CD14-positive monocyte (primary cell): ENCODE data around the gene ZNF33A. TPM values are rescaled to one million over a fixed set of nuclear protein-coding genes. Genes with fewer than 3 reads are reported as not detected.
"Not testable (repeated sequence)": the region's sequence is repeated elsewhere in the genome, so short reads cannot be mapped to it uniquely, and the experiment has no call there.

ENCODE experiments used
- DNase-seq, 3 donors: peaks; one replicate each; pipeline ENCODE4 v3.0.0-alpha.2; 2011 to 2022
- H2AFZ ChIP-seq: 2 replicates; pipeline ENCODE4 v1.6.0; 2012; ENCODE audit warnings: mild to moderate bottlenecking, low read depth, low read length, inconsistent platforms; ENCODE audit not compliant: insufficient read depth, poor library complexity, severe bottlenecking
- H3K27ac ChIP-seq, 2 donors: 1 replicate in 1 of 2; 2 replicates in 1 of 2; pipeline ENCODE4 v1.5.1; 2012 to 2013; ENCODE audit warnings: low read length in 2 of 2, control low read depth in 1 of 2, inconsistent platforms in 1 of 2, low read depth in 1 of 2, mild to moderate bottlenecking in 1 of 2
- H3K27me3 ChIP-seq, 2 donors: one replicate each; pipeline versions ENCODE4 v1.6.0 to v1.6.1; 2011 to 2013; ENCODE audit warnings: low read length in 2 of 2; ENCODE audit not compliant: control insufficient read depth in 2 of 2, insufficient read depth in 2 of 2
- H3K36me3 ChIP-seq, 2 donors: replicated peaks in 1 of 2; 1 replicate in 1 of 2; 2 replicates in 1 of 2; pipeline versions ENCODE4 v1.5.1 to v1.6.1; 2012 to 2013; ENCODE audit warnings: low read length in 2 of 2, control low read depth in 1 of 2, inconsistent platforms in 1 of 2, mild to moderate bottlenecking in 1 of 2; ENCODE audit not compliant: insufficient read depth in 2 of 2, control insufficient read depth in 1 of 2
- H3K4me1 ChIP-seq, 2 donors: 1 replicate in 1 of 2; 2 replicates in 1 of 2; pipeline versions ENCODE4 v1.5.1 to v1.6.1; 2012 to 2013; ENCODE audit warnings: low read length in 2 of 2, control low read depth in 1 of 2, inconsistent platforms in 1 of 2, mild to moderate bottlenecking in 1 of 2, moderate library complexity in 1 of 2; ENCODE audit not compliant: insufficient read depth in 2 of 2, control insufficient read depth in 1 of 2
- H3K4me2 ChIP-seq: replicated peaks from 2 replicates; pipeline ENCODE3; 2012; ENCODE audit warnings: low read length, moderate library complexity, mild to moderate bottlenecking; ENCODE audit not compliant: poor library complexity, severe bottlenecking; ENCODE audit errors: extremely low read depth
- H3K4me3 ChIP-seq, 3 experiments: fragments of 200-600 bp in 1 of 3; sonication (generic) in 1 of 3; replicated peaks in 1 of 3; 1 replicate in 2 of 3; 2 replicates in 1 of 3; pipeline ENCODE4 v1.5.1; 2011 to 2013; ENCODE audit warnings: low read length in 3 of 3, mild to moderate bottlenecking in 3 of 3, control low read depth in 2 of 3, low read depth in 2 of 3, inconsistent platforms in 1 of 3, moderate library complexity in 1 of 3
- H3K79me2 ChIP-seq: 2 replicates; pipeline ENCODE4 v1.6.0; 2012; ENCODE audit warnings: mild to moderate bottlenecking, control low read depth, inconsistent platforms, low read length, moderate library complexity; ENCODE audit not compliant: insufficient read depth
- H3K9ac ChIP-seq: 2 replicates; pipeline ENCODE4 v1.6.0; 2017; ENCODE audit warnings: low read length, mild to moderate bottlenecking; ENCODE audit not compliant: insufficient read depth, poor library complexity, severe bottlenecking
- H3K9me3 ChIP-seq, 2 donors: replicated peaks in 1 of 2; 1 replicate in 1 of 2; 2 replicates in 1 of 2; pipeline versions ENCODE4 v1.5.1 to v1.6.1; 2012 to 2013; ENCODE audit warnings: low read length in 2 of 2, control low read depth in 1 of 2; ENCODE audit not compliant: control insufficient read depth in 1 of 2, insufficient read depth in 1 of 2
- H4K20me1 ChIP-seq: 2 replicates; pipeline ENCODE4 v1.6.0; 2012; ENCODE audit warnings: mild to moderate bottlenecking, low read length, control low read depth, moderate library complexity; ENCODE audit not compliant: insufficient read depth
- H3K27ac Mint-ChIP-seq, 7 donors: one replicate each; pipeline ENCODE4 v1.8.0; 2020; ENCODE audit warnings: mild to moderate bottlenecking in 7 of 7, mixed read lengths in 7 of 7, moderate library complexity in 6 of 7, inconsistent platforms in 2 of 7
- H3K27me3 Mint-ChIP-seq, 3 donors: one replicate each; pipeline ENCODE4 v1.8.0; 2021 to 2022; ENCODE audit warnings: low read depth in 3 of 3, mild to moderate bottlenecking in 3 of 3, mixed read lengths in 3 of 3, moderate library complexity in 3 of 3, inconsistent platforms in 1 of 3
- H3K36me3 Mint-ChIP-seq, 2 donors: one replicate each; pipeline ENCODE4 v1.8.0; 2020; ENCODE audit warnings: mixed read lengths in 2 of 2, inconsistent platforms in 1 of 2, mild to moderate bottlenecking in 1 of 2
- H3K4me1 Mint-ChIP-seq: one replicate; pipeline ENCODE4 v1.8.0; 2020; ENCODE audit warnings: mild to moderate bottlenecking, mixed read lengths
- H3K4me3 Mint-ChIP-seq, 2 donors: one replicate each; pipeline ENCODE4 v1.8.0; 2020; ENCODE audit warnings: mild to moderate bottlenecking in 2 of 2, mixed read lengths in 2 of 2, moderate library complexity in 1 of 2
- H3K9me3 Mint-ChIP-seq, 7 donors: one replicate each; pipeline ENCODE4 v1.8.0; 2020 to 2022; ENCODE audit warnings: mixed read lengths in 7 of 7, mild to moderate bottlenecking in 6 of 7, moderate library complexity in 6 of 7, inconsistent platforms in 2 of 7
- CTCF ChIP-seq: fragments of 200-600 bp; IDR thresholded peaks from one replicate; pipeline ENCODE4 v1.8.0; 2022; ENCODE audit warnings: antibody characterized with exemption, mild to moderate bottlenecking
- WGBS: methylation state at CpG from one replicate; pipeline ENCODE4 v1.1.5; 2013; ENCODE audit warnings: missing lambda C conversion rate; ENCODE audit not compliant: insufficient coverage; 5-methylcytosine and 5-hydroxymethylcytosine counted together
- intact Hi-C, 2 donors: fragments of 100-400 bp; cut with micrococcal nuclease; formaldehyde crosslinking; loops; one replicate each; pipeline versions ENCODE4 v1.15.0 to v1.15.1; 2023
- polyA plus RNA-seq, 3 donors: library from polyadenylated mRNA; depleted of rRNA in 1 of 3; unstranded in 2 of 3; stranded (reverse) in 1 of 3; fragments of 300-500 nt in 2 of 3; fragments of >200 nt in 1 of 3; fragmentation: Illumina TruSeq in 2 of 3; gene quantifications; 1 replicate in 2 of 3; 2 replicates in 1 of 3; pipeline ENCODE4 v1.2.3, GENCODE V29; 2012 to 2021

Gene ZNF33A
- polyA plus RNA-seq, 3 donors = 10.0 to 24.8 (median 10.3) TPM

- H3K27me3 ChIP-seq = no peaks in the 10 kb centered on the region
- peaks cover 0 to 2% (median 0%) of the 10 kb centered on the region in 3 donors for H3K27me3 Mint-ChIP-seq
- WGBS = no CpG with 5 or more reads among the region's 1 CpG
- H3K27ac ChIP-seq = no peak overlapping the region
- H3K79me2 ChIP-seq = no peaks in the 10 kb centered on the region
- TF ChIP-seq CTCF = no peak
- no peak overlapping the region for H3K4me3 ChIP-seq
- no peak overlapping the region for H3K4me2 ChIP-seq
- peaks cover 12 to 29% of the 10 kb centered on the region in 2 donors for H3K9me3 ChIP-seq
- no peak overlapping the region for H3K27ac Mint-ChIP-seq
- H2AFZ ChIP-seq = no peak overlapping the region
- H3K9ac ChIP-seq = no peak overlapping the region
- H3K36me3 Mint-ChIP-seq = peaks cover 59 to 62% of the 10 kb centered on the region in 2 donors
- peaks cover 18 to 45% (median 25%) of the 10 kb centered on the region in 7 donors for H3K9me3 Mint-ChIP-seq
- H3K36me3 ChIP-seq = peaks cover 26 to 63% of the 10 kb centered on the region in 2 donors
- intact Hi-C loops = no loop called here
- no peaks in the 10 kb centered on the region for H4K20me1 ChIP-seq
- H3K4me1 Mint-ChIP-seq = peaks cover 3% of the 10 kb centered on the region
- H3K4me3 Mint-ChIP-seq = no peak overlapping the region
- no peaks in the 10 kb centered on the region for H3K4me1 ChIP-seq
- DNase-seq = no peak
Observed at GRCh38 chr10:38050212-38050611, 39.7 kb downstream of the ZNF33A start.

- no peaks in the 10 kb centered on the region for H3K4me1 ChIP-seq
- no peaks in the 10 kb centered on the region for H4K20me1 ChIP-seq
- Mint-ChIP-seq H3K4me1 (peaks cover 3% of the 10 kb centered on the region), H3K27ac (no peak overlapping the region), H3K27me3 (no peaks in the 10 kb centered on the region), H3K4me3 (no peak overlapping the region), H3K9me3 (peaks cover 26 to 59% (median 32%) of the 10 kb centered on the region in 7 donors), H3K36me3 (peaks cover 69% of the 10 kb centered on the region in 2 donors)
- TF ChIP-seq CTCF = no peak
- no peak overlapping the region for H3K9ac ChIP-seq
- intact Hi-C loops = no loop called here
- H3K27me3 ChIP-seq = no peaks in the 10 kb centered on the region
- peaks cover 45 to 77% of the 10 kb centered on the region in 2 donors for H3K36me3 ChIP-seq
- no peaks in the 10 kb centered on the region for H3K79me2 ChIP-seq
- H3K4me3 ChIP-seq = peak overlapping the region in 1 of 3 experiments; percentile 19
- no peak overlapping the region for H3K4me2 ChIP-seq
- no peak overlapping the region for H3K27ac ChIP-seq
- peaks cover 11 to 57% of the 10 kb centered on the region in 2 donors for H3K9me3 ChIP-seq
- no peak for DNase-seq
- no peak overlapping the region for H2AFZ ChIP-seq
Observed at GRCh38 chr10:38054361-38054797, 43.9 kb downstream of the ZNF33A start.

- H3K4me1 ChIP-seq, H3K9ac ChIP-seq, H3K4me1 Mint-ChIP-seq, intact Hi-C loops, H3K79me2 ChIP-seq, H3K27ac ChIP-seq, DNase-seq, H3K27me3 Mint-ChIP-seq, H4K20me1 ChIP-seq, H3K4me2 ChIP-seq, H3K4me3 Mint-ChIP-seq, H3K27ac Mint-ChIP-seq, H3K27me3 ChIP-seq, H2AFZ ChIP-seq: not testable (repeated sequence)
- Mint-ChIP-seq H3K36me3 (peaks cover 65 to 70% of the 10 kb centered on the region in 2 donors), H3K9me3 (peaks cover 26 to 56% (median 35%) of the 10 kb centered on the region in 7 donors)
- Histone ChIP-seq H3K4me3 (peak overlapping the region in 1 of 3 experiments; percentile 19), H3K36me3 (peaks cover 45 to 80% of the 10 kb centered on the region in 2 donors), H3K9me3 (peaks cover 10 to 54% of the 10 kb centered on the region in 2 donors)
- no CpG with 5 or more reads among the region's 5 CpGs for WGBS
Observed at GRCh38 chr10:38055274-38055894, 44.9 kb downstream of the ZNF33A start.
